Effector CD4-positive, alpha-beta T cell (primary cell): ENCODE measurements around the gene DNTT.

Source experiments
- DNase-seq: peaks from one replicate; pipeline ENCODE4 v3.0.0-alpha.2; 2020

Gene DNTT

GRCh38 chr10:96384506-96384905, 80.3 kb downstream of the DNTT start:
- DNase-seq = no peak

- no peak for DNase-seq
Observed at GRCh38 chr10:96387161-96387560, 82.9 kb downstream of the DNTT start.

- no peak for DNase-seq
Observed at GRCh38 chr10:96387601-96388000, 83.4 kb downstream of the DNTT start.
